ENCODE measurements around the gene ZBTB7A.

ZBTB7A gene

GRCh38 chr19:4038661-4039423 is 27.9 kb downstream of the ZBTB7A start:
- in situ Hi-C loops (cut with HindIII; ENCODE audit: low sequenced_read_pairs) = no loop called here

DNA sequence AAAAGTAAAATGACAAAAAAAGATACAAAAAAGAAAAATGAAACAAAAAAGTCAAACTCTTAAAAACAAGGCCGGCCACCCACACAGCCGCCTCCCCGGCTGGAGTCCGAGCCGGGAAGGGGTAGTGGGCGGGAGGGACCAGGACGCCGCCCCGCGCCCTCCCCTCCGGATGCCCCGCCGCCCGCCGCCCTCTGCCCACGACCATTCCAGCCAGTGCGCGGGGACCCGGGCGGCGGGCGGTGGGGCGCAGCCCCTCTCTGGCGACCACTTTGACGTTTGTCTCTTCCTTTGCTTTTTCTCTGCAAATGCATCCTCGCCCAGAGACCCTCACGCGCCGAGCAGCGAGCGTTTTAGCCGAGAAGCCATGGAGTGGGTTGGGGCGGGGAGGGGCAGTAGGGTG is 28.6 kb downstream of the ZBTB7A start:
- in situ Hi-C loops (cut with HindIII; ENCODE audit: low sequenced_read_pairs) = no loop called here

- in situ Hi-C loops (cut with HindIII; ENCODE audit: low sequenced_read_pairs) = no loop called here
These were observed 29.3 kb downstream of the ZBTB7A start for GRCh38 chr19:4037301-4037949.

DNA sequence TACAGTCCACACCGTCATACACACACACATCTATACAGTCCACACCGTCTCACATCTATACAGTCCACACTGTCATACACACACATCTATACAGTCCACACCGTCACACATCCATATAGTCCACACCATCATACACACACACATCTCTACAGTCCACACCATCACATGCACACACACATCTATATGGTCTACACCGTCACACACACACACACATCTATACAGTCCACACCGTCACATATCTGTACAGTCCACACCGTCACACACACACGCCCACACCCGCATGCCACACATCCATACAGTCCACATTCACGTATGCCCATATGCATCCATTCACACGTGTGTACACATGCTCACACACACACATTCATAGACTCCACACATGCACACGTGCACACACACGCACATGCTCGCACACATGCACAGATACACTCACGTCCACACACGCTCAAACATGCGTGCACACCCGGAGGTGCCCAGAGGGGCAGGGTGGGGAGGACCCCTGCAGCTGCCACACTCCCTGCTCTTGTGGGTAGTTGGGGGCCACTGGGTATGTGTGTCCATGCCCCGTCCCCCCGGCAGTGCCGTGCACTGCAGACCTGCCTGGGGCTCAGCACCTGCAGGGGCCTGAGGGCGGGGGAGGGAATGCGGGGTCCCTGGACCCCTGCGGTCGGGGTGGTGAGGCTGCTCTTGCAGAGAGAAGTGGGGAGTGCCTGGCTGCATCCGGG is 30.0 kb downstream of the ZBTB7A start:
- in situ Hi-C loops (cut with HindIII; ENCODE audit: low sequenced_read_pairs) = no loop called here

- in situ Hi-C loops (cut with HindIII; ENCODE audit: low sequenced_read_pairs) = no loop called here
These were observed 31.1 kb downstream of the ZBTB7A start for GRCh38 chr19:4035582-4035981.

DNA sequence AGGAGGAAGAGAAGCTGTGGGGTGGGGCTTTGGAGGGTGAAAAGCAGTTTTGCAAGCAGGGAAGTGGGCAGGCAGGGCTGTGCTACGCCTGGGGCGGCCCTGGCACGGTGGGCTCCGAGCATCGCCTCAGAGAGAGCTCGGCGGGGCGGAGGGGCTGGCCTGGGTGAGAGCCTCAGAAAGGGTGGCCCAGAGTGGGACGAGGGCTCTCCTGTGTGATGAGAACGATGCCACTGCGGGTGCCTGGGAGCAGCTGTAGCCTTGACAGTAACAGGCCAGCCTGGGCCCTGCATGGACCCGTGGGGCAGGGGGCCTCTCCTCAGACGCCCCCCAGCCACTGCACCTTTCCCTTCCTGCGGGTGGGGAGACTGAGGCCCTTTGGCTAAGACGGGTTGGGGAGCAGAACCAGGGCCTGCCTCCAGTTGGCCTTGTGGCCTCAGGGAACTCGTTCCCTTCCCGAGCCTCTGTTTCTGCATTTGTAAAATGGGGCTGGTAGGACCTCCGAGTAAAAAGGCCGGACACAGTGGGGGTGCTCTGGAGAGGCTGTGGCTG is 31.6 kb downstream of the ZBTB7A start:
- in situ Hi-C loops (cut with HindIII; ENCODE audit: low sequenced_read_pairs) = no loop called here

- in situ Hi-C loops (cut with HindIII; ENCODE audit: low sequenced_read_pairs) = no loop called here
These were observed 32.4 kb downstream of the ZBTB7A start for GRCh38 chr19:4034048-4035017.

GRCh38 chr19:4033028-4033956 is 33.4 kb downstream of the ZBTB7A start:
- in situ Hi-C loops (cut with HindIII; ENCODE audit: low sequenced_read_pairs) = no loop called here

DNA sequence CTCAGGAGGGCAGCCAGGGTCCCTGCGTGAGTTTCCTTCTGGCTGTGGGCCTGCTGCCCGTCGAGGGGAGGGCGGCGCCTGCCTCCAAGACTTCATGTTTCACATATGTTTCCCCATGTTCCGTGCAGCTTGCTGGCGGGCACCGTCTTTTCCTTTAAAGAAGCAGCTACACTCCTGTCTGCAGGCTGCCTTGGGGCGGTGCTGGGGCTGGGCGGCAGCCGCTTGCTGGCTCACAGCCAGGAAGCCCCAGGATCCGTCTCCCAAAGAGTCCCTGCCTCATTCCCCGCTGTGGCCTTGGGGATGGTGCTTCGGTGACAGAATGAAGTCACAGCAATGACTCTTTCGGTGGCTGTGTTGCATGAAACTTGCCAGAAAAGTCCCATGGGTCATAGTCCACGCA is 34.3 kb downstream of the ZBTB7A start:
- in situ Hi-C loops (cut with HindIII; ENCODE audit: low sequenced_read_pairs) = no loop called here

GRCh38 chr19:4031420-4031819 is 35.3 kb downstream of the ZBTB7A start:
- in situ Hi-C loops (cut with HindIII; ENCODE audit: low sequenced_read_pairs) = no loop called here

- in situ Hi-C loops (cut with HindIII; ENCODE audit: low sequenced_read_pairs) = no loop called here
These were observed 35.7 kb downstream of the ZBTB7A start for GRCh38 chr19:4030981-4031380.

- in situ Hi-C loops (cut with HindIII; ENCODE audit: low sequenced_read_pairs) = no loop called here
These were observed 36.1 kb downstream of the ZBTB7A start for GRCh38 chr19:4030552-4030951.

DNA sequence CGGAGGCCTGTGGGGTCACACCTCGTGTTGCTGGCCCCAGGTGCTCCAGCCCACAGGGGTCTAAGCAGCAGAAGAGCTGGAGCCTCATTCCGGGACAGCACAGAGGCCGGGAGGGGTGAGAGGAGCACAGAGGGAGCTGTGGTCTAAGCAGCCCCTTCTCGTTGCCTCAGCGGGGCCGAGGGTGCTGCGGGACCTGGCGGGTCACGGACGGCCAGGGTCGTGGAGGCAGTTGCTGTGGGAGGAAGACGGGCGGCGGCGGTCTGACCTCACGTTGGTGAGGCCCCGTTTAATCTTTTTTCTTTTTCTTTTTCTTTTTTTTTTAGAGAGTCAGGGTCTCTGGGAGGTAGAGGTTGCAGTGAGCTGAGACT is 37.5 kb downstream of the ZBTB7A start:
- in situ Hi-C loops (cut with HindIII; ENCODE audit: low sequenced_read_pairs) = no loop called here

DNA sequence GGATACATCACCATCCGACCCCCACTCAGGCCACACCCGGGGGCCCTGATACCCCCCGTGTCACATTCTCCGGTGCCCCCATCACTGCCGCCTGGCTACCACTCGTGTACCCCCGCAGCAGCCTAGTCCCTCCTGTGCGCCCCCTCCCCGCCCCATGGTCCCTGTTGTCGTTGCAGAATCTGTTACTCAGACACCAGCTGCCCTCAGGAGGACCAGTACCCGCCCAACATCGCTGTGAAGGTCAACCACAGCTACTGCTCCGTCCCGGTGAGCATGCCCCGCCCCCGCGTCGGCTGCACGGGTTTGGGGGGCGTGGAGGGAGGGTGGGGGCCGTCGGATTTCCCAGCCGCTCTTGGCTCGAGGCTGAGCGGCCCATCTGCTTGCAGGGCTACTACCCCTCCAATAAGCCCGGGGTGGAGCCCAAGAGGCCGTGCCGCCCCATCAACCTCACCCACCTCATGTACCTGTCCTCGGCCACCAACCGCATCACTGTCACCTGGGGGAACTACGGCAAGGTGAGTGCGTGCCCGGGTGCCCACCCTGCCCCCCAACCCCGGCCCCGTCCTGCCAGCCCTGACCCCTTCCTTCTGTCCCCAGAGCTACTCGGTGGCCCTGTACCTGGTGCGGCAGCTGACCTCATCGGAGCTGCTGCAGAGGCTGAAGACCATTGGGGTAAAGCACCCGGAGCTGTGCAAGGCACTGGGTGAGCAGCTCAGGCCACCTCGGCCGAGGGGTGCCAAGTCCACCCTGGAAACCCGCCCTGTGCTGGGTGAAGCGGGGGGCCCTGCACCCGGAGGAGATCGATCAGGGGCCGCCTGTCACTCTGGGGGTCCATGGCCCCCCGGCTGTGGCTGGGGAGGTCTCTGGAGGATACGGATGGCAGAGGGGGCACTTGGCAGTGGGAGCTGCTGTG is 38.1 kb downstream of the ZBTB7A start:
- in situ Hi-C loops (cut with HindIII; ENCODE audit: low sequenced_read_pairs) = no loop called here

DNA sequence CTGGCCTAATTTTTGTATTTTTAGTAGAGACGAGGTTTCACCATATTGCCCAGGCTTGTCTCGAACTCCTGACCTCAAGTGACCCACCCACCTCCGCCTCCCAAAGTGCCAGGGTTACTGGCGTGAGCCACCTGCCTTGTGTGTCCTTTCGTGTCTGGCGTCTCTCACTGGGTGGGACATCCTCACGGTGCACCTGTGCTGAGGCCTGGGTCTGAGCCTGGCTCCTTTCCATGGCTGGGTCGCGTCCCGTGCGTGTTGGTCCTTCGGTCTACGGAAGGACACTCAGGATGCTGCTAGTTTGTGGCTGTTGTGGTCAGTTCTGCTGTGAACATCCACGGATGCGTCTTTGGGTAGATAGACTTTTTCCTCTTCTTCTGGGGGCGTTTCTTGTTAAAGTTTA is 39.6 kb downstream of the ZBTB7A start:
- in situ Hi-C loops (cut with HindIII; ENCODE audit: low sequenced_read_pairs) = no loop called here

- in situ Hi-C loops (cut with HindIII; ENCODE audit: low sequenced_read_pairs) = no loop called here
These were observed 41.4 kb downstream of the ZBTB7A start for GRCh38 chr19:4025317-4025716.

DNA sequence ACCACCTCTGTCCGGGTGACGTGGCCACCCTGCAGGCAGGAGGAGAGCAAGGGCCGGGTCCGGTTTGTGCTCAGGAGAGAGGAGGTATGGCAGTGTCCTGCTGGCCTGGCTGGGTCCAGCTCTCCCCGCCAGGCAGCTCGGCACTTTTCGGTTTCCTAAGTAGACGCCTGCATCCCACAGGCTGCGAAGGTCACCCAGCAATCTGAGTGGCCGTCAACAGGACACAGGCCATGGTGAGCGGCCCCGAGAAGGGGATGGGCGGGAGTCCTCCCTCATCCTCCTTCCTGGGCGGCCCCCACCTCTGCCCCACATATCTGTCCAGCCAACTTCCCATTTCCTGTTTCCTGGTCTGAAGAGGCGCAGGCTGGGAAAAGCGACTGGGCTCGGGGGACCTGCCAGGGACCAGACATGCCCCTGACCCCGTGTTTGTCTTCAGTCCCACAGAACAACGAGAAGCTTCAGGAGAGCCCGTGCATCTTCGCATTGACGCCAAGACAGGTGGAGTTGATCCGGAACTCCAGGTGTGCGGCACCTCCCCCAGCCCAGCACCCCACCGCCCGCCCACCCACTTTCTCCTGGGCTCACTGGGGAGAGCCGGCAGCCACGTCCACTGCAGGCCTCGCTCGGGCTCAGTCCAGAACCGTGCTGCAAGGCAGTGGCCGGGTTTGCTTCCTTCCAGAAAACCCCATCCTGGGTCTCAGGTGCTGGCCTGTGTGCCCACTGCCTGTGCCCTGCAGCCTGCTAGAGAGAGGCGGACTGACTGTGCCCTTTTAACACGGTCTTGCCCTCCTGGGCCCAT is 42.9 kb downstream of the ZBTB7A start:
- in situ Hi-C loops (cut with HindIII; ENCODE audit: low sequenced_read_pairs) = no loop called here

GRCh38 chr19:4019578-4019977 is 47.1 kb downstream of the ZBTB7A start:
- in situ Hi-C loops (cut with HindIII; ENCODE audit: low sequenced_read_pairs) = no loop called here
